GM19193 (cell line): ENCODE measurements around the gene PRPF4.
A peak's percentile ranks its signal among the peaks of the same experiment; 100 is the strongest.

Source experiments
- POLR2A ChIP-seq: IDR thresholded peaks from 4 replicates; pipeline ENCODE4 v1.6.1; 2011; ENCODE audit not compliant: insufficient read depth, insufficient read length; ENCODE audit errors: extremely low read depth

Gene PRPF4

GRCh38 chr9:113275157-113276131 lies at the start of gene PRPF4, which contains the start of gene CDC26:
Gene PRPF4, plus strand, starts transcription at chr9:113275658. Its CDS starts 86 bp downstream, at chr9:113275744.
Gene CDC26, minus strand, starts transcription at chr9:113275572. Its CDS starts 3,065 bp downstream, at chr9:113272507.
- peak; percentile 96 for TF ChIP-seq POLR2A

GRCh38 chr9:113227436-113227835 lies 48.0 kb upstream of the PRPF4 start:
- no peak for TF ChIP-seq POLR2A

- no peak for TF ChIP-seq POLR2A
Observed at GRCh38 chr9:113228130-113228665, 47.3 kb upstream of the PRPF4 start.

- no peak for TF ChIP-seq POLR2A
Observed at GRCh38 chr9:113231701-113232100, 43.8 kb upstream of the PRPF4 start.

GRCh38 chr9:113237026-113237425 lies 38.4 kb upstream of the PRPF4 start:
- no peak for TF ChIP-seq POLR2A

GRCh38 chr9:113238202-113238858 lies 37.1 kb upstream of the PRPF4 start:
- no peak for TF ChIP-seq POLR2A

- TF ChIP-seq POLR2A, result no peak
Observed at GRCh38 chr9:113238859-113239232, 36.6 kb upstream of the PRPF4 start.

- no peak for TF ChIP-seq POLR2A
Observed at GRCh38 chr9:113241161-113241560, 34.3 kb upstream of the PRPF4 start.

- TF ChIP-seq POLR2A, result no peak
Observed at GRCh38 chr9:113244556-113244955, 30.9 kb upstream of the PRPF4 start.

- TF ChIP-seq POLR2A, result no peak
Observed at GRCh38 chr9:113245894-113246293, 29.6 kb upstream of the PRPF4 start.

GRCh38 chr9:113246928-113247327 lies 28.5 kb upstream of the PRPF4 start:
- no peak for TF ChIP-seq POLR2A

GRCh38 chr9:113247640-113248039 lies 27.8 kb upstream of the PRPF4 start:
- TF ChIP-seq POLR2A, result no peak

- no peak for TF ChIP-seq POLR2A
Observed at GRCh38 chr9:113250807-113251206, 24.7 kb upstream of the PRPF4 start.

- no peak for TF ChIP-seq POLR2A
Observed at GRCh38 chr9:113254991-113255390, 20.5 kb upstream of the PRPF4 start.

- TF ChIP-seq POLR2A, result no peak
Observed at GRCh38 chr9:113255438-113255837, 20.0 kb upstream of the PRPF4 start.
